ENCODE data around the gene DAB2IP.

DNA sequence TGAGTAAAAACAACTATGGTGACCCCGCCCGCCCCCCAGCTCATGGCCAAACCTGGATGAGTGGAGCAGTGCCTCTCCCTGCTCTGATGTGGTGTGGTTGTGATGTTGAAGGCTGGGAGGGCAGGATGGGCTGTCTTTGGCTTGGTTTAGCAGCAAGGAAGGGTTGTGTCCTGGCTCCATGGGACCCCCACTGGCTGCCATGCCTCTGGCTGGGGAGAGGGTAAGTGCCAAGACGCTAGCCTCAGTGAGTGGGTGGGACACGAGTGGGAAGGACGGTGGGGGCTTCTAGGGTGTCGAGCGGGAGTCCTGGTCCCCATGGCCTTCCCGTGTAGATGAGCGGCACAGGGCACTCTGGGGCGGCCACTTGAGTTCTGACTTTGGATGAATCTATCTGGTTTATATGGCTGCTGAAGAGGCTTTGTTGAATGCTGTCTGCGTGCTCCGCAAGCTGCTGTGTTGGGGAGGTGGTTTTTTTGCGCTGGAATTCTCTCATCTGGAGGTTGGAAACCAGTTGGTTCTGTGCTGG is 50.4 kb downstream of the DAB2IP start:
- TF ChIP-seq, protein P1, sequence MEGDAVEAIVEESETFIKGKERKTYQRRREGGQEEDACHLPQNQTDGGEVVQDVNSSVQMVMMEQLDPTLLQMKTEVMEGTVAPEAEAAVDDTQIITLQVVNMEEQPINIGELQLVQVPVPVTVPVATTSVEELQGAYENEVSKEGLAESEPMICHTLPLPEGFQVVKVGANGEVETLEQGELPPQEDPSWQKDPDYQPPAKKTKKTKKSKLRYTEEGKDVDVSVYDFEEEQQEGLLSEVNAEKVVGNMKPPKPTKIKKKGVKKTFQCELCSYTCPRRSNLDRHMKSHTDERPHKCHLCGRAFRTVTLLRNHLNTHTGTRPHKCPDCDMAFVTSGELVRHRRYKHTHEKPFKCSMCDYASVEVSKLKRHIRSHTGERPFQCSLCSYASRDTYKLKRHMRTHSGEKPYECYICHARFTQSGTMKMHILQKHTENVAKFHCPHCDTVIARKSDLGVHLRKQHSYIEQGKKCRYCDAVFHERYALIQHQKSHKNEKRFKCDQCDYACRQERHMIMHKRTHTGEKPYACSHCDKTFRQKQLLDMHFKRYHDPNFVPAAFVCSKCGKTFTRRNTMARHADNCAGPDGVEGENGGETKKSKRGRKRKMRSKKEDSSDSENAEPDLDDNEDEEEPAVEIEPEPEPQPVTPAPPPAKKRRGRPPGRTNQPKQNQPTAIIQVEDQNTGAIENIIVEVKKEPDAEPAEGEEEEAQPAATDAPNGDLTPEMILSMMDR (IDR thresholded peaks at IDR 0.05): no peak
- TF ChIP-seq EP300 (IDR thresholded peaks at IDR 0.05) (no peak), POLR2AphosphoS5 (IDR thresholded peaks at IDR 0.05) (no peak)

Data from upper lobe of left lung (tissue), 4 donors.